ENCODE measurements around the gene IPPK. TPM values are rescaled to one million over a fixed set of nuclear protein-coding genes. Genes with fewer than 3 reads are reported as not detected.
A peak's percentile ranks its signal among the peaks of the same experiment; 100 is the strongest.

Gene IPPK
- total RNA-seq, 1 experiment from 2014 or later: 5.4 TPM

DNA sequence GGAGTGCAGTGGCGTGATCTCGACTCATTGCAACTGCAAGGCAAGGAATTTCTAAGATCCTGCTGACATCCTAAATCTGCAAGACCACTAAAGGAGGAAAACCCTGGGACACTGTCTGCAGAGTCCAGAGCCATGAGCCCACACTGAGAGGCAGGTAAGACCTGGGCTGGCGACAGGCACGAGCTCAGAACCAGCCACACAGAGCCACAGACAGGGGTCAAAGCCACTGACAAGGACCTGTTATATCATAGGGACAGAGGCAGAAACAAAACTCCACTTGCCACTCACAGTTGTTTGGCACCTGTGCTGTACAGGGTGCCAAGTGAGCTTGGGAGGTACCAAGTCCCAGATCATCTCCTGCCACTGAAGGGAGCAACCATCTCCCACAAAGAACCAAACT is 34.2 kb downstream of the IPPK start:
- TF ChIP-seq, protein P1, sequence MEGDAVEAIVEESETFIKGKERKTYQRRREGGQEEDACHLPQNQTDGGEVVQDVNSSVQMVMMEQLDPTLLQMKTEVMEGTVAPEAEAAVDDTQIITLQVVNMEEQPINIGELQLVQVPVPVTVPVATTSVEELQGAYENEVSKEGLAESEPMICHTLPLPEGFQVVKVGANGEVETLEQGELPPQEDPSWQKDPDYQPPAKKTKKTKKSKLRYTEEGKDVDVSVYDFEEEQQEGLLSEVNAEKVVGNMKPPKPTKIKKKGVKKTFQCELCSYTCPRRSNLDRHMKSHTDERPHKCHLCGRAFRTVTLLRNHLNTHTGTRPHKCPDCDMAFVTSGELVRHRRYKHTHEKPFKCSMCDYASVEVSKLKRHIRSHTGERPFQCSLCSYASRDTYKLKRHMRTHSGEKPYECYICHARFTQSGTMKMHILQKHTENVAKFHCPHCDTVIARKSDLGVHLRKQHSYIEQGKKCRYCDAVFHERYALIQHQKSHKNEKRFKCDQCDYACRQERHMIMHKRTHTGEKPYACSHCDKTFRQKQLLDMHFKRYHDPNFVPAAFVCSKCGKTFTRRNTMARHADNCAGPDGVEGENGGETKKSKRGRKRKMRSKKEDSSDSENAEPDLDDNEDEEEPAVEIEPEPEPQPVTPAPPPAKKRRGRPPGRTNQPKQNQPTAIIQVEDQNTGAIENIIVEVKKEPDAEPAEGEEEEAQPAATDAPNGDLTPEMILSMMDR (IDR thresholded peaks at IDR 0.05): no peak
- no peak for TF ChIP-seq REST (IDR thresholded peaks at IDR 0.05; ENCODE audit: insufficient read depth in 1 of 2, low read depth in 2 of 2, low read length in 1 of 2)
- TF ChIP-seq TCF7L2 (IDR thresholded peaks at IDR 0.05; ENCODE audit: low read depth, low read length): no peak
- TF ChIP-seq POLR2AphosphoS5 (IDR thresholded peaks at IDR 0.05; ENCODE audit: low read depth, low read length): no peak
- no peak for TF ChIP-seq SIN3A (IDR thresholded peaks at IDR 0.05; ENCODE audit: borderline replicate concordance, insufficient read depth, low read depth, low read length)
- H3K36me3 ChIP-seq (ENCODE audit: control insufficient read depth, insufficient read depth, low read length): peaks cover 5% of the 10 kb centered on the region
- intact Hi-C loops (cut with micrococcal nuclease; ENCODE audit: unreplicated experiment) (no loop called here), in situ Hi-C loops (cut with HindIII; ENCODE audit: low pct_unique_long_range_greater_than_20kb, low sequenced_read_pairs) (no loop called here)
- H3K9me3 ChIP-seq (ENCODE audit: control insufficient read depth, insufficient read depth, low read depth, low read length): no peaks in the 10 kb centered on the region
- H3K27me3 ChIP-seq (ENCODE audit: control insufficient read depth, insufficient read depth, low read length): no peaks in the 10 kb centered on the region
- no peak overlapping the region for H3K4me3 ChIP-seq (ENCODE audit: low read depth in 2 of 2, low read length in 2 of 2)
- no peak overlapping the region for H3K27ac ChIP-seq (ENCODE audit: low read length)
- DNase-seq (ENCODE audit: low read depth, low spot score) (no peak), ATAC-seq (no peak)
- ChIA-PET CTCF (no interaction called here), POLR2A (no interaction called here)
- BruUV-seq (replicated peaks): no TSS peak
- H3K4me1 ChIP-seq (ENCODE audit: control insufficient read depth, insufficient read depth, low read length): no peaks in the 10 kb centered on the region

DNA sequence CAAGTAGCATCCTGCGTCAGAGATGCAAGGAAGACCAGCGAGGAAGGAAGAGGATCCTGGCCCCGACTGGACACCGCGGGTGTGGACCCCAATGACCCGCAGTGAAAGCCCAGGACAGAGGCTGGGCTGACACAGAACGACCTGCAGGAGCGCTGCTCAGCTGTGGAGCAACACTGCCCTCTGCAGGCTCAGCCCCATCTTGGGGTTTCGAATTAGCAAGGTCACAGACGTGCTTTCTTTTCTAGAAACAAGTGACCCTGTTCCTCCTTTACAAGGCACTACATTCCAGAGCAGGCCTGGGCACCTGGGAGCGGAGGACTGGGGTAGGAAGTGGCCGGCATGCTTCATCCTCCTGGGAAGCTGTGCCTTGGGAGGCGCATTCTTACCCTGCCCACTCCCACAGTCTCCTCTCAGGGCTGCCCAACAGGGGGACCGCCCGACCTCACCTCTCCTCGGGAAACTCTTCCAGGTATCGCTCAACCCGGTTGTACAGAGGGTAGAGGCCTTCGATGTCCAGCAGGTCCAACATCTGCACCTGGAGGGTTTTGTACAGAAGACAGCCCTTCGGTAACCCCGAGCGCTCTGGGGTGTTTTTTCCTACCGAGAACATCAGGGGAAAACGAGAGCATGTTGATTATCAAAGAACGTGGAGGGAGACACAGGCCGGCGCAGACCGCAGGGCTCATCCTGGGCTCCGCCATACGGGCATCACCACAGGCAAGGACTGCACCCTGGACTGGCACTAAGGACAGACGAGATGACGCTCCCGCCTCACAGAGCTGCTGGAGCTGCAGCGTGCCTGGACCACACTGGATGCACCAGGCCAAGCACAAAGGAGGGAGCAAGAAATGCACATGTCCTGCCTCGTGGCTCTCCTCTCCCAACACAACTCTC is 35.0 kb downstream of the IPPK start:
- no peak overlapping the region for H3K4me3 ChIP-seq (ENCODE audit: low read depth in 2 of 2, low read length in 2 of 2)
- peak; percentile 95 for ATAC-seq
- H3K27me3 ChIP-seq (ENCODE audit: control insufficient read depth, insufficient read depth, low read length): no peaks in the 10 kb centered on the region
- no peaks in the 10 kb centered on the region for H3K9me3 ChIP-seq (ENCODE audit: control insufficient read depth, insufficient read depth, low read depth, low read length)
- H3K27ac ChIP-seq (ENCODE audit: low read length): no peak overlapping the region
- peaks cover 5% of the 10 kb centered on the region for H3K36me3 ChIP-seq (ENCODE audit: control insufficient read depth, insufficient read depth, low read length)
- no TSS peak for BruUV-seq (replicated peaks)
- DNase-seq (ENCODE audit: low read depth, low spot score): peak; percentile 64
- ChIA-PET POLR2A (no interaction called here), CTCF (interaction anchor here (0.6 kb wide), 2 partner anchors 39 to 168 kb away, joined by 3 to 10 read pairs; no protein-coding TSS in a partner anchor)
- in situ Hi-C loops (cut with HindIII; ENCODE audit: low pct_unique_long_range_greater_than_20kb, low sequenced_read_pairs): no loop called here
- no peak for TF ChIP-seq REST (IDR thresholded peaks at IDR 0.05; ENCODE audit: insufficient read depth in 1 of 2, low read depth in 2 of 2, low read length in 1 of 2)
- TF ChIP-seq SIN3A (IDR thresholded peaks at IDR 0.05; ENCODE audit: borderline replicate concordance, insufficient read depth, low read depth, low read length): no peak
- TF ChIP-seq, protein P1 (IDR thresholded peaks at IDR 0.05): peak; percentile 90
- TF ChIP-seq POLR2AphosphoS5 (IDR thresholded peaks at IDR 0.05; ENCODE audit: low read depth, low read length): no peak
- H3K4me1 ChIP-seq (ENCODE audit: control insufficient read depth, insufficient read depth, low read length): no peaks in the 10 kb centered on the region
- intact Hi-C loops (cut with micrococcal nuclease; ENCODE audit: unreplicated experiment): no loop called here
